GM12801 (cell line): Measurements from ENCODE around the gene UQCR11.

ENCODE experiments used
- CTCF ChIP-seq: IDR thresholded peaks from one replicate; pipeline ENCODE4 v1.5.1; 2011; ENCODE audit warnings: control low read depth; ENCODE audit not compliant: insufficient read length; ENCODE audit errors: extremely low read depth

UQCR11 gene

GRCh38 chr19:1580382-1580781 lies 24.9 kb downstream of the UQCR11 start:
- no peak for TF ChIP-seq CTCF

- no peak for TF ChIP-seq CTCF
Observed at GRCh38 chr19:1579222-1579621, 26.0 kb downstream of the UQCR11 start.

- no peak for TF ChIP-seq CTCF
Observed at GRCh38 chr19:1577929-1578618, 27.2 kb downstream of the UQCR11 start.

- no peak for TF ChIP-seq CTCF
Observed at GRCh38 chr19:1577090-1577928, 28.0 kb downstream of the UQCR11 start.

GRCh38 chr19:1576242-1577089 lies 28.8 kb downstream of the UQCR11 start:
- no peak for TF ChIP-seq CTCF

GRCh38 chr19:1575323-1576241 lies 29.7 kb downstream of the UQCR11 start:
- TF ChIP-seq CTCF = no peak
